Colon (tissue), 2 donors: ENCODE measurements around the gene BTN2A1.

Experiments used
- FAIRE-seq: peaks from 2 replicates; lab custom pipeline; 2012; peaks lifted over from hg19 to GRCh38; lab: Jason Lieb, UNC
- donor health status: control.
- donor health status: control.

BTN2A1 gene

DNA sequence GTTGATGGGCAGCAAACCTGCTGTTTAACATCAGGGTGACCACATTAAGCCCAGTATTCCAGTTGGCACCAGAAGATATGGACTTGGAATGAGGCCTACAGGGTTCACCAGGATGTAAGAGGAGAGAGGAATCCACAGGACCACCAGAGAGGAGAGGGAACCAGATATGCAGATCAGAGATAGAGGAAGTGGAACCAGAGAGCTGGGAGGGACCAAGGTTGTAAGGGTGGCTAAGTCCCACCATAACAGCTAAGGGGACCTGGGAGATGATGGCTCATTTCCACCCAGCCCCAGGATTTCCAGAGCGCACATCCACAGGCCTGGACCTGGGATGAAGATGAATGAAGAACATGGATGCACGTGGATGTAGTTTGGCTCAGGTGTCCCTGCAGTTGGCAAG, 11.1 kb downstream of the BTN2A1 start:
- no peak for FAIRE-seq

DNA sequence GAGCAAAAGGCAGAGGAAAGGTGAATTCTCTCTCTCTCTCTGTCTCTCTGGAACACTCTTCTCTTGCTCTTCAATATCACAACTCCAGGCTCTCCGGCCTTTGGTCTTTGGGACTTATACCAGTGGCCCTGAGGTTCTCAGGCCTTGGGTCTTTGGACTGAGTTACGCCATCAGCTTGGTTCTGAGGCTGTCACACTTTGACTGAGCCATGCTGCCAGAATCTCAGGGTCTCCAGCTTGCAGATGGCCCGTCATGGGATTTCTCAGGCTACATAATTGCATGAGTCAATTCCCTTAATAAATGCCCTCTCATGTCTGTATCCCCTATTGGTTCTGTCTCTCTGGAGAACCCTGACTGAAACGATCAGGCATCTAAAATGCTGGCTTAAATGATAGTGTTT, 12.9 kb downstream of the BTN2A1 start:
- FAIRE-seq = no peak

DNA sequence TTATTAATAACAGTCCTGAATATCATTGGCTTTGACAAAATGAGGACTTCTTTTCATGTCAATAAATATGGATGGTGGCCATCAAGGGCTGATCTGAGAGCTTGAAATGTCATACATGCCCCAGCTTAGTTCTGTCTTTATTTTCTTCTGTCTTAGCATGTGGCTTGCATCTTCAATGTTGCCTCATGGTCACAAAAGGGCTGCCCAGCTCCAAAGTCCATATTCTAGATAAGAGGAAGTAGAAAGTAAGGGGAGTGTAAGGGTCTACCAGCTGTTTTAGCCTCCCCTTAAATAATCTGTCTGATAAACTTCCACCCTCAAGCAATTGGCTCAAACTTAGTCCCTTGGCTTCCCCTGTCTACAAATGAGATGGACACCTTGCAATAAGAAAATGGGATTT, 14.2 kb downstream of the BTN2A1 start:
- no peak for FAIRE-seq

DNA sequence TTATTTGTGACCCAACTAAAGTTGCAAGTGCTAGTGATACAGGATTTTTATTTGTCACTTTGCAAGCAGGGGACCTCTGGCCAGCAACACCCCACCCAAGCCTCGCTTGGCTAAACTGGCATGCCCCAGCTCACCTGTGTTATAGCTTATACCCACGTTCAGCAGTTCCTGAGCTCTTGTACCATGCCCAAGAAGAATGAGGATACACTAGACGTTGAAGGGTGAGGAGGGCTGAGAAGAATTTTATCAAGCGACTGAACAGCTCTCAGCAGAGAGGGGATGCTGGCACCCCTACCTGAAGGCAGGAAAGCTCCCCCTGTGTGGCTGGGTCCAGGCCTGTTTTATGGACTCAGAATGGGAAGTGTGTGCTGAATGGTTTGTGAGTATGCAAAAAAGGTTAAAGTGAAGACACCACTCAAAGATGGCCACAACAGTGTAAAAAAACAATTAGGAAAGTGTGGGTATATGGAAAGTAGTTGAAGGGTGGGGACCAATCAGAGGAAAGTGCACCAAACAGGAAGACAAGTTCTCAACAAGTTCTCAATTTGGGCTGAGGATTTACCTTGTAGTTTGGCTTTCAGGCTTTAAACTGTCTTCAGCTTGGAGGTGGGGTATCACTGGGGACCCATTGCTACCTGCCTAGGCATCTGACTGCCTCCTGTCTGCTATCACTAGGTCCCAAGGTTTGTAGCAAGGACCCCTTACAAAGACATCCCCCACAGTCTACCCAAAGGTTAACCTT, 15.0 kb downstream of the BTN2A1 start:
- no peak for FAIRE-seq

DNA sequence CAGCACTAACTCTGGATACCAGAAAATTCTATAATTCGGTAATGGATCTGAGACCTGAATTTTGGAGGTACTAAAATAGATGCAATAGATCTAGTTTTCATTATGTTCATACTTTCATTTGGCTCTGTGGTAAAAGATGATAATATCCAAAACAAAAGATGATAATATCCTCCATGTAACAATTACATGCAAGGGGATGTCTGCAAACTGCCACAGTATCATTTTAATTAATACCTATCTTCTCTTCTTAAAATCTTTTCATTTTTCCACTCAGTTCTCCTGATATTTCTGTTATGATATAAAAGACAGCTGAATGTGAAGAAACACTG, 15.6 kb downstream of the BTN2A1 start:
- no peak for FAIRE-seq

DNA sequence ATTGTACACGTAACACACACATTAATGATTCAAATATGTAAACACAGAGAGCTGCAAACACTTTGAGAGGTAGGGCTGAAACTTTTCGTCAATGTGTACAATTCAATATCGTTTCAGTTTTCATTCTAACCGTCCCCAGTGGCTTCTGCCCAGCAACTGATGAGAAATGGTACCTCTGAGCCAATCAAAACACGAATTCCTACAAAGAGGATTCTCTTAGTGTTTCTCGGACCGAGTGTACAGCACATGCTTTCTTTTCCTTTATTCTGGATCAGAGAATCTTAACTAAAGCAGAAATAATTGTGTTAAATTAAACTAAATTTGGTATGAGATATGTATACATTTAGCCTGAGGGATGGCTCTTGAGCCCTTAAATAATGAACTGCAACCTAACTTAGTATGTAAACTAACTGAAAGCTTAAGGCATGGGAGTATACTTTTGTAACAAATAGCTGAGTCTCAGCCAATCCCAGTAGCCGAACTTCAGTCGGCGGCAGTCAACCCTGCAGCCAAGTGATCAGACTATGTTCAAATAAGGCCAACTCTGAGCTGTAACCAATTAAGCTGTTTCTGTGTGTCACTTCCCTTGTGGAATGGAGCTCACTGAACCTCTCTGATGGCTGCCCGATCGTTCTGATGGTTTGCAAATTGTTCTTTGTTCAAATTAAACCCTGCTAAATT, 16.1 kb downstream of the BTN2A1 start:
- FAIRE-seq = peak; percentile 80

DNA sequence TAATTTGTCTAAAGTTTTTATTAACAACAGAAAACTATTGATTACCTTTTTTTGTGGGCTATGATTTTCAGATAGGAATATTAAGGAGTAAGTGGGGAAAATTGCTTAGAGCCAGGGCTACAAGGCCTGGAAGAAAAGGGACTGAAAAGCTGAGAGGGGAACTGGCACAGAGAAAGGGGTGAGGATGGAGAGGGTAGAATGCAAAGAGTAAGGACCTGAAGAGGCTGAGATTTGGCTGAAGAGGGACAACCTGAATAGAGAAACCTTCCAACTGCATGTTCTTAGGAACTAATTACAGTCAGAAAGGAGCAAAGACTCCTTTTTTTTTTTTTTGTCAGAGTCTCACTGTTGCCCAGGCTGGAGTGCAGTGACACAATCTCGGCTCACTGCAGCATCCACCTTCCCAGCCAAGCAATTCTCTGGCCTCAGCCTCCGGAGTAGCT, 16.7 kb downstream of the BTN2A1 start:
- FAIRE-seq = no peak

DNA sequence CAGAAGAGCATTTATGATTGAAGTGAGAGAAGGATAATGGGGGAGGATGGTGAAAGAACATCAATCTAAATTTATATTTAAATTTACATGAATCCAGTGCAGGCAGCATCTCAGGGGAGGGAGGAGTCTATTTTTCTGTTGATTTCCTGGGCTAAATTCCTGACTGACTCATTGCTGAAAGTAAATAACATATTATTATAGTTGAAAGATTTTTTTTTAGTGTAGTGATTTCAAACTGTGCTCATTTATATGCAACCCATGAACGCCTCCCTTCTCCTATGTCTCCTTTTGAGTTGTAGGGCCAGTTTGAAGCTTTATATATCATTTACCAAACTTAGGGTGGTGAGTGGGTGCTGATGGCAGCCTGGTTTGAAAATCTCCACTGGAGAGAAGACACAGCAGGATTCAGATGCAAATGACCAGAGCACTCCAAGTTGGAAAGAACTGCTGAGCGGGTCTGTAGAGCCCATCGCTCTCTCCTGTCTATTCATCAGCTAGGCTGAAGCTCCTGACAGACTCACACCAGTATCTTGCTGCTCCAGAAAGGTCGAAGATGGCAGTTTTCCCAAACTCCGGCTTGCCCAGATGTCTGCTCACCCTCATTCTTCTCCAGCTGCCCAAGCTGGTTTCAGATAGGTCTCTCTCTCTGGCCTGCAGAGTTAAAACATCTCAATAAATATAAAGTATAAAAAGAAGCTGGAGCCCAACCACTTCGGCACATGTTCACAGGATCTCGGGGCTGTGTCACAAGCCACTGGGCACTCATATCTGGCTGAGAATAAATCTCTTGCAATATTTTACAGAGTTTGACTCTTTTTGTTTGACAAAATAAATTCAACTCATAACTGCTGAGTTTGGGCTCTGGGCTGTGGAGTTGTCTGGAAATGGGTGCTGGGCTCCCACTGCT, 18.3 kb downstream of the BTN2A1 start:
- no peak for FAIRE-seq

DNA sequence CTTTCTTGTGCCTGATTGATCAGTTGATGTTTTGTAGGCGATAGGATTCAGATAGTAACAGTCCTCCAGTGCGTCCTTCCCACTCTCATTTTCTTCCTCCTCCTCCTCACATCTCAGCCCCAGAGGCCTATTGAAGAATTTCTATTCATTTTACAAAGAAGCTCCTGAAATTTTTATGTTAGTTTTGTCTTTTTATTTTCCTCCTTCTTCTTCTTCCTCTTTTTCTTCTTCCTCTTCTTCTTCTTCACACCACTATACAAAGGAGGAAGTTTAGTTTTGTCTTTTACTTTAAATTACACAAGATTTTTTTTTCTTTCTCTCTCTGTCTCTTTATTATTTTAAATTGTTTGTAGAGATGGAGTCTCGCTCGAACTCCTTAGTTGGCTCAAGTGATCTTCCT, 19.1 kb downstream of the BTN2A1 start:
- no peak for FAIRE-seq

DNA sequence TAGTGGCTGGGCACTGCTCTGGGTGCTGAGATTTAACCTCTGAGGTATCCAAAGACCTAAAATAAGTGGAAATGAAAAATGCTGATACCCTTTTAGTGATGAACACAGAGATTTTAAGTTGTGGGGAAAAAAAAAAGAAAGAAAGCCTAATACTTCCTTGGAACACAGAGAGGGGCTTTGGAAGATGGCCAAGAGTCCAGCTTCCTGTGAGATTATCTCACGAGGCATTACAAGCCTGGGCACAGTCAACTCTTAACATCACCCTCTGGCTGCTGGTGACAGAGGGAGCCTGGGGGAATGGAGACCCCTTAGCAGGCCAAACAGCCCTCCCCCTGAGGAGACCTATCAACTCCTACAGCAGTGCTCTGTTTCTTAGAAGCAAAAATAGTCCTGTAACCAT, 19.7 kb downstream of the BTN2A1 start:
- FAIRE-seq = no peak

DNA sequence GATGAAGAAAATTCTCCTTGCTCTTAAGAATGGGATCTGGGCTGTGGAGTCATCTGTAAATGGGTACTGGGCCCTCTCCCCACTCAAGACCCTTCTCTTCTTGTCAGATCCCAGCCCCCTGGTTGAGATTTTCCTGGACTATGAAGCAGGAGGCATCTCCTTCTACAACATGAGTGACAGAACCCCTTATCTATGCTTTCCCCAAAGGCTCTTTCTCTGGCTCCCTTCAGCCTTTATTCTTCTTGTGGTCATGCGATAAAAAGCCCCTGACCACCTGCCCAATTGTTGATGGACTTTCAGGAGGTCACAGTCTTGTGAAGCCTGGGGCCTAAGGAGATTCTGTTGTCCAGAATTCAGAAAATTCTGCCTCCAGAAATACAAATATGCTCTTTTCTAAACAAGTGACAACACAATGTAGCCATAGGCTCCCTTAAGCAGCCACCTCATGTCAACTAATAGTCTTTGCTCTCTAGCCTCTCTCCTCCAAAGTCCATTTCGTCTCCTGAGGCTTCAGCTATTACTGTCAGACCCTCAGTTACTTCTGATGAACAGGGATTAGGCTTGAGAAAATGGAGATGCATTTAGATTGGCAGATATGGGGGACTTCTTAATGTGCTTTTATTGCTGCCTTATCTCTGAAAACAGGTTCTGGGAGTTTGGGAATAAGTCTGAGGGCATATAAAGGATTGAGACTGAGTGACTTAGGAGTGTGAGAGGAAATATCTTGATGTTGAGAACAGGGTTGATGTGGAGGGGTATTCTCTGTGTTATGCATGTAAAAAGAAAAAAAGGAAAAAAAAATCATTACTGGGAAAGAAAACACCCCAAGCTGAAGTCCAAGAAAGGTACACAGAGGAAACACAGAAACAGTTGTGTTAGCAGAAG, 20.6 kb downstream of the BTN2A1 start:
- no peak for FAIRE-seq

DNA sequence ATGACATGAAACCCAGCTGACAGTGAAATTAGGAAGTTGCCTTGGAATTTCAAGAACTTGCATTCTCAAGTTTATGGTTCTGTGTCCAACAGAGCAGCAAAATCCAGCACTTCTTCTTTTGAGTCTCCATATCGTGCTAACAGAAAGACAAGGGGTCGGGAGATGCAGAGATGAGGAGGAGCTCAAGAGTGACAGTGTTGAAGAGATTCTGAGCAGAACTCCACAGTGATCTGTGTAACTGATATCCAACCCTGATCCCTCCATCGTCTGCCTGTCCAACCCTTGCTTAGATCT, 21.2 kb downstream of the BTN2A1 start:
- FAIRE-seq = no peak

DNA sequence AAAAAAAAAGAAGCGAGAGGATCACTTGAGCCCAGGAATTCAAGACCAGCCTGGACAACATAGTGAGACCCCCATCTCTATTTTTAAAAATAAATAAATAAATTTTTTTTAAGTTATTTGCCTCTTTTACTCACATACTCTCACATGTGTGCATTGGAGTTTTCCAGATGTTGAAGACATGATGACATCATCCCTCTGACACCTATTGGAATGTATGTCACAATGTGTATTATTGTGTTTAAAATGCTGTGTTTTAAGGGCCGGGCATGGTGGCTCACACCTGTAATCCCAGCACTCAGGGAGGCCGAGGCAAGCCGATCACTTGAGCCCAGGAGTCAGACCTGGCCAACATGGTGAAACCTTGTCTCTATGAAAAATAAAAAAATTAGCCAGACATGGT, 24.6 kb downstream of the BTN2A1 start:
- FAIRE-seq = no peak

DNA sequence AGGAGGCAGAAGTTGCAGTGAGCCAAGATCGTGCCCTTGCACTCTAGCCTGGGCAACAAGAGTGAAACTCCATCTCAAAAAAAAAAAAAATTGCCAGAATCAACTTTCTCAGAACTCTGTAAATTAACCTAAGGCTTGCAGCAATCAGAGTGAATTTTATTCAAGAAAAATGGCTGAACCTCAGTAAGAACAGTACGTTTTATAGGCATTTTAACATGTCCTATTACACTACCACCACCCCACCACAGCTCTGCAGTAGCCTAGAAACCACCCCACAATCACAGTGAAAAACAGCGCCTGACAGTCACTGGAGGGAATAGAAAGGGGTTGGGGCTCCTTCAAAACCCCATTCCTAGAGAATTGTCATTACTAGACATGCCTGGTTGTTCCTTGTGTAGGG, 26.0 kb downstream of the BTN2A1 start:
- no peak for FAIRE-seq

DNA sequence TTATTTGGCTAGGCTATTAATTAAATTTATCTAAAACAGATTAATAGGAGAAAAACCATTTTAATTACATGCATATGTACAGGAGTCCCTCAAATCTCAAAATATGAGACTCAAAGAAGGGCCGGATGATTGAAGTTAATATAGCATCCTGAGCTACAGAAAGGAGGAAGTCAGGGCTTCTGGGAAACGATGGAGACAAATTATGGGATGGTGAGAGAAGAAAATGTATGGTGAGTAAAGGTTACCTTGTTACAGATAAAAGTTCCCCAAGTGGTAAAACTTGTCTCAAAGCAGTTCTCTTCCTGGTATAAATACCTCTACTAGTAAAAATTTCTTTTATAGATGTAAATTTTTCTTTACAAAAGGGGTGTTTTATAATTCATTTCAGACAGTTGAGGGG, 26.4 kb downstream of the BTN2A1 start:
- no peak for FAIRE-seq

DNA sequence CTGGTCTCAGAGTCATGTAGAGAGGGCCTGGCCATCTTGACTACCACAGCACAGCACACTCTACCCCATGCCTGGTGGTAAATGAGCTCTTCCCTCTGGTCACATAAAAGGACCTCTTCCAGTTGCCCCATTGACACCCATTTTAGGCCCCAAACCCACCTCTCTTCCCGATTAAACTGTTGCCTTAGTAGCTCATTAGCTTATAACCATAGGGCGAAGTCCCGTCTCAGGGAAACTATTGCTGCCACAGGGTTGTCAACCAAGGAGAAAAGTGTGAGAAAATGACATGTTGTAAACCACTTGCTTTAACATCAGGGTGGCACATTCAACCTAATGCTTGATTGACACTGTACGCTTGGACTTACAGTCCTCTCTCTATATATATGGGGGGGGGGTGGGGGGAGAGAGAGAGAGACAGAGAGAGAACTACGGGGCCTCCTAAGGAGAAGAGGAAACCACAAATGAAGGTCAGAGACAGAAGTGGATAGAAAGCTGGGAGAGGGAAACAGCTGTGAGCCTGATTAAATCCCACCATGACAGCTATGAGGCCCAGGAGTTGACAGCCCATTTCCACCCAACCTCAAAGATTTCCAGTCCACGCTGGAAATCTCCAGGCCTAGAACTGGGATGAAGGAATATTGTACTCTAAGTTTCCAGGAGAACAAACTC, 27.5 kb downstream of the BTN2A1 start:
- no peak for FAIRE-seq

DNA sequence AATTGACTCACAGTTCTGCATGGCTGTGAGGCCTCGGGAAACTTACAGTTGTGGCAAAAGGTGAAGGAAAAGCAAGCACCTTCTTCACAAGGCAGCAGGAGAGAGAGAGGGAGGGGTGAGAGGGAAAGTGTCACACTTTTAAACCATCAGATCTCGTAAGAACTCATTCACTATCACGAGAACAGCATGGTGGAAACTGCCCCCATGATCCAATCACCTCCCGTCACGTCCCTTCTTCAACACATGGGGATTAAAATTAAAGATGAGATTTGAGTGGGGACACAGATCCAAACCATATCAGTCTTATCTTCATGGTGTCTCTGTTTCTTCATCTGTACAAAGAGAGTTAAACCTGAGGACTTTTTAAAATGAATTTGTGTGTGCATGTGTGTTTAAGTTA, 28.6 kb downstream of the BTN2A1 start:
- no peak for FAIRE-seq

DNA sequence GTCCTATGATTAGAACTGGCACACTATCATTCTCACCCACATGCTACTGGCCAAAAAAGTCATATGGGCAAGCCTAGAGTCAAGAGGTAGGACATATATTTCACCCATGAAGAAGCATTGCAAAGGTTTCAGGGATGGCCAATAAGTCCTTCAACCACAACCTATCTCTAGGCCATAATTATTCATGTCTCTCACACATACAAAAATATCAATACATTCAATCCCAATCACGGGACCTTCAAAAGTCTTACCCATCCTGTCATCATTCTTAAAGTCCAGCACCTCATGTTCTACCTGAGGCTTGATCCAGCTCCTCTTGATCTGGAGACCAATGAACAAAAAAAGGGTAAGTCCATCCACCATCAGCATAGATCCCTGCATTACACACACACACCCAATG, 29.7 kb downstream of the BTN2A1 start:
- no peak for FAIRE-seq

DNA sequence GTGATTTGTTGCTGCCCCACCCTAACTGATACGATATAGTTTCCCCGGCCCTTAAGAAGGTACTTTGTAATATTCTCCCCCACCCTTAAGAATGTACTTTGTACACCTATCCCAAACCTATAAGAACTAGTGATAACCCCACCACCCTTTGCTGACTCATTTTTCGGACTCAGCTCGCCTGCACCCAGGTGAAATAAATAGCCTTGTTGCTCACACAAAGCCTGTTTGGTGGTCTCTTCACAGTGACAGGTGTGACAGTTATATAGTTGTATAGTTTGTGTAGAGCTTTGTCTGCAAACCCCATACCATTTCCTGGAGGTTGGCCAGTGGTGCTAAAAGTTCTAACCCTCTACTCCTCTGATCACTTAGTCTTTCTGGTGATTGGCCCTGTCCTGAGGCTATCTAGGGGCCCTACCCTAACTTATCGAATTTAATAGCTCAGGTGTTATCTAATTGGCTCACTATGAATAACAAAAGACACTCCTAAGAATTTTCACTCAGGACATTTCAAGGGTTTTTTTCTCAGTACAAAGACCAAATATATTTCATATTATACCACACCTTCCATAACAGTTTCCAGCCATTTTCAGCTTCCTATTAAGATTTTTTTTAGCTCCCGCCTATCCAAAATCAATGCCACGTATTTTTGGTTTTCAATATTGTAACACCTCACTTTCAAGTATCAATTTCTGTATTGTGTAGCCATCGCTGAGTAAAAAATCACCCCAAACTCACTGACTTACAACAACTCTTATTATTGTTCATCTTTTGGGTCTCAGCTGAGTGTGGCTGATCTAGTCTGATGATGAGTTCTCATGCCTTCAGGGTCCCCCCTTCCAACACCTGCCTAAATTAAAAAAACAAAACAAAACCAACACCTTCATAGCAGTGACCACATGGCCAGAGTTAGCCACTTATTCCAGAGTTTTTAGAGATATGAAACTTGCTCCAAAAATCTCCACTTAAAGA, 32.5 kb downstream of the BTN2A1 start:
- no peak for FAIRE-seq

DNA sequence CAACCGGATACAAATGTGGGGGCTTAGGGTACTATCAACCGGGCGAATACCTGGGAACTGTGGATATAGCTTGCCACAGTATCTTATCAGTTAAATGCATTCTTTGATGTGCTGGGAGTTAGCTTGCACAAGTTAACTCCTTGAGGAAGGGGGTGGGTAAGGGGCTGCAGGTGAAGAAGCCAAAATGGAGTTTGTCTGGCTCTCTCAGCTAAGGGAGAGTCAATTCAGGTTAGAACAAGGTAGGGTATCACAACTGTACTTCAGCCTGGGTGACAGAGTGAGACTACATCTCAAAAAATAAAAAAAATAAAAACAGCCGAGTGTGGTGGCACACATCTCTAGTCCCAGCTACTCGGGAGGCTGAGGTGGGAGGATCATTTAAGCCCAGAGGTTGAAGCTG, 33.8 kb downstream of the BTN2A1 start:
- no peak for FAIRE-seq

DNA sequence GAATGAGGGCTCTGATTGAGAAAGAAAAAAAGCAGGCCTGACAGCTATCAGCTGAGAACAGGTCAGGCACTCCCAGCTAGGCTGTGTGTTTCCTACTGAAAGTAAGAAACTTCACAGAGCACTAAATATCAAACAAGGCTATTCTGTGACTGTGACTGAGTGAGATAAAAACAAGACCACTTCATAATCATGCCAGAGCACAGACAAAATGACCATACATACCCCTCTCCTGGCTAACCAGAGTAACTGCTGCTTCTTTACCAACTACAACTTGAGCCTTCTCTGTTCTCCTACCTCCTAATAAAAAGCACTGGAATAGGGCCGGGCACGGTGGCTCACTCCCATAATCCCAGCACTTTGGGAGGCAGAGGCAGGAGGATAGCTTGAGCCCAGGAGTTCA, 35.5 kb downstream of the BTN2A1 start:
- FAIRE-seq = no peak
